HCT116 (cell line): ENCODE measurements around the gene ATAD5. TPM values are rescaled to one million over a fixed set of nuclear protein-coding genes. Genes with fewer than 3 reads are reported as not detected.
"Not testable (repeated sequence)": the region's sequence is repeated elsewhere in the genome, so short reads cannot be mapped to it uniquely, and the experiment has no call there.

Experiments
- ATAC-seq: fragments of 200-7000 bp; cut with Tn5 transposase; 2 replicates; pipeline ENCODE4 v1.9.1; 2020; ENCODE audit warnings: mild to moderate bottlenecking, moderate library complexity
- BruUV-seq: library from RNA; stranded (reverse); fragments of 400-500 nt; replicated peaks from 2 replicates; lab custom pipeline; 2021; lab: Mats Ljungman, UMichigan
- CTCF ChIA-PET: fragments of 300-600 bp; sonication (Branson Sonifier 250); formaldehyde crosslinking; loops from one replicate; lab custom pipeline; 2021; ENCODE audit warnings: antibody characterized with exemption; lab: Charles Lee
- POLR2A ChIA-PET: fragments of 300-600, 350-600 bp; sonication (Branson Sonifier 250); formaldehyde crosslinking; loops from one replicate; lab custom pipeline; 2021; ENCODE audit warnings: antibody characterized with exemption; lab: Charles Lee
- RAD21 ChIA-PET, 2 experiments: fragments of 300-600 bp; sonication (Branson Sonifier 250); formaldehyde crosslinking; loops; one replicate each; lab custom pipeline; 2023; ENCODE audit warnings: low total read pairs in 2 of 2; ENCODE audit not compliant: uncharacterized antibody in 2 of 2, unreplicated experiment in 2 of 2, low non-redundant PET in 1 of 2; lab: Charles Lee
- DNase-seq: peaks from one replicate; pipeline ENCODE4 v3.0.0-alpha.2; 2010; ENCODE audit warnings: low read depth, low spot score
- H2AFZ ChIP-seq: fragments of 200-600 bp; shearing (Covaris generic), sonication (generic); 2 replicates; pipeline ENCODE4 v1.6.1; 2017; ENCODE audit warnings: low read depth, mixed run types, mixed read lengths, antibody characterized with exemption, low read length; ENCODE audit not compliant: poor library complexity, severe bottlenecking
- H3K27ac ChIP-seq: 2 replicates; pipeline ENCODE4 v1.5.1; 2012; ENCODE audit warnings: low read depth, low read length
- H3K27me3 ChIP-seq: fragments of 200-600 bp; sonication (generic); 2 replicates; pipeline ENCODE4 v1.6.1; 2016; ENCODE audit warnings: mixed run types, low read length, mixed read lengths; ENCODE audit not compliant: insufficient read depth
- H3K36me3 ChIP-seq, 2 experiments: fragments of 200-500 bp in 1 of 2; fragments of 200-600 bp in 1 of 2; sonication (Bioruptor generic) in 1 of 2; sonication (generic) in 1 of 2; 2 replicates each; pipeline versions ENCODE4 v1.5.1 to v1.6.1; 2014 to 2016; ENCODE audit warnings: low read length in 2 of 2, inconsistent platforms in 1 of 2, mixed read lengths in 1 of 2, mixed run types in 1 of 2; ENCODE audit not compliant: insufficient read depth in 2 of 2, control insufficient read depth in 1 of 2
- H3K4me1 ChIP-seq, 2 experiments: fragments of 200-600 bp in 1 of 2; sonication (generic) in 1 of 2; 2 replicates each; pipeline versions ENCODE4 v1.5.1 to v1.6.1; 2012 to 2017; ENCODE audit warnings: low read length in 2 of 2, inconsistent platforms in 1 of 2, mild to moderate bottlenecking in 1 of 2, mixed read lengths in 1 of 2, mixed run types in 1 of 2, moderate library complexity in 1 of 2; ENCODE audit not compliant: insufficient read depth in 2 of 2, control insufficient read depth in 1 of 2
- H3K4me2 ChIP-seq: fragments of 200-600 bp; sonication (generic); 2 replicates; pipeline ENCODE4 v1.6.1; 2017; ENCODE audit warnings: mixed run types, low read length, mixed read lengths
- H3K4me3 ChIP-seq, 2 experiments: fragments of 200-600 bp in 1 of 2; sonication (generic) in 1 of 2; replicated peaks in 1 of 2; 2 replicates each; pipeline ENCODE4 v1.5.1; 2011 to 2016; ENCODE audit warnings: low read length in 2 of 2, control low read depth in 1 of 2, low read depth in 1 of 2, mild to moderate bottlenecking in 1 of 2, mixed read lengths in 1 of 2, mixed run types in 1 of 2
- H3K79me2 ChIP-seq: fragments of 200-600 bp; sonication (generic); 2 replicates; pipeline ENCODE4 v1.6.1; 2017; ENCODE audit warnings: mild to moderate bottlenecking, mixed run types, low read length, moderate library complexity, mixed read lengths; ENCODE audit not compliant: insufficient read depth
- H3K9ac ChIP-seq: fragments of 200-600 bp; sonication (generic); 2 replicates; pipeline ENCODE4 v1.6.1; 2016; ENCODE audit warnings: low read length, mixed read lengths
- H3K9me2 ChIP-seq: fragments of 200-600 bp; sonication (generic), shearing (Covaris generic); 2 replicates; pipeline ENCODE4 v1.6.1; 2017; ENCODE audit warnings: mixed run types, mild to moderate bottlenecking, moderate library complexity; ENCODE audit not compliant: insufficient read depth
- H3K9me3 ChIP-seq, 2 experiments: fragments of 200-500 bp in 1 of 2; fragments of 200-600 bp in 1 of 2; sonication (Bioruptor generic) in 1 of 2; sonication (generic) in 1 of 2; 2 replicates each; pipeline ENCODE4 v1.6.1; 2014 to 2017; ENCODE audit warnings: low read length in 2 of 2, mixed read lengths in 2 of 2, inconsistent platforms in 1 of 2, low read depth in 1 of 2, mild to moderate bottlenecking in 1 of 2, mixed run types in 1 of 2, moderate library complexity in 1 of 2; ENCODE audit not compliant: control insufficient read depth in 1 of 2, insufficient read depth in 1 of 2
- H4K20me1 ChIP-seq: fragments of 200-600 bp; sonication (generic), shearing (Covaris generic); 2 replicates; pipeline ENCODE4 v1.6.1; 2017; ENCODE audit warnings: mixed run types, mild to moderate bottlenecking, moderate library complexity; ENCODE audit not compliant: insufficient read depth
- CBX3 ChIP-seq: IDR thresholded peaks from 2 replicates; pipeline ENCODE4 v1.6.1; 2012; ENCODE audit warnings: low read depth
- YY1 ChIP-seq: IDR thresholded peaks from 2 replicates; pipeline ENCODE4 v1.6.1; 2011; ENCODE audit warnings: low read length, low read depth, moderate library complexity, mild to moderate bottlenecking; ENCODE audit not compliant: insufficient replicate concordance; ENCODE audit errors: extremely low read depth
- intact Hi-C: fragments of 100-400 bp; cut with micrococcal nuclease; formaldehyde crosslinking; loops from 2 replicates; pipeline ENCODE4 v1.10.0; 2022
- total RNA-seq: library from RNA; stranded (reverse); gene quantifications from one replicate; pipeline ENCODE4 v1.2.1, GENCODE V29; 2021; ENCODE audit not compliant: unreplicated experiment

ATAD5 gene
- total RNA-seq, 1 experiment from 2014 or later = 9.5 TPM

- CTCF ChIA-PET = not testable (repeated sequence)
Measured at GRCh38 chr17:30814860-30815259, 16.9 kb upstream of the ATAD5 start.

GRCh38 chr17:30816165-30816564 lies 15.6 kb upstream of the ATAD5 start:
- Histone ChIP-seq H2AFZ (no peak overlapping the region), H3K9ac (no peak overlapping the region), H3K4me3 (no peak overlapping the region), H4K20me1 (peaks cover 11% of the 10 kb centered on the region; the same call in 1 of the 2 replicates), H3K27ac (no peak overlapping the region), H3K36me3 (peaks cover 0 to 4% of the 10 kb centered on the region in 2 experiments; a peak in 1 of 4 replicates), H3K27me3 (no peaks in the 10 kb centered on the region), H3K4me1 (peaks cover 0 to 10% of the 10 kb centered on the region in 2 experiments; a peak in 2 of 4 replicates), H3K9me2 (no peaks in the 10 kb centered on the region), H3K9me3 (no peaks in the 10 kb centered on the region), H3K79me2 (peaks cover 91% of the 10 kb centered on the region), H3K4me2 (no peak overlapping the region)
- RAD21 ChIA-PET = no interaction called here
- BruUV-seq = no TSS peak
- DNase-seq (no peak), ATAC-seq (no peak)
- CTCF ChIA-PET = no interaction called here
- POLR2A ChIA-PET = no interaction called here
- TF ChIP-seq CBX3 (no peak), YY1 (no peak)
- TF ChIP-seq, all 23 proteins: peak for 0
- intact Hi-C loops = no loop called here

More at GRCh38 chr17:30814860-30815259, 16.9 kb upstream of the ATAD5 start:
- DNase-seq, H2AFZ ChIP-seq, BruUV-seq, H3K4me3 ChIP-seq, H3K27me3 ChIP-seq, intact Hi-C loops, POLR2A ChIA-PET, H3K9me3 ChIP-seq, RAD21 ChIA-PET, H3K4me1 ChIP-seq, H3K36me3 ChIP-seq, ATAC-seq, H4K20me1 ChIP-seq, H3K9me2 ChIP-seq, H3K9ac ChIP-seq, H3K4me2 ChIP-seq, H3K27ac ChIP-seq: not testable (repeated sequence)
- peaks cover 91% of the 10 kb centered on the region for H3K79me2 ChIP-seq
